Ovary (tissue), 3 donors: Measurements from ENCODE around the gene DEPDC1B.

ENCODE experiments used
- EP300 ChIP-seq: sonication (generic); formaldehyde crosslinking; IDR thresholded peaks from one replicate; pipeline ENCODE4 v1.6.1; 2017; ENCODE audit warnings: antibody characterized with exemption
- POLR2A ChIP-seq: fragments of 450-650 bp; IDR thresholded peaks from one replicate; pipeline ENCODE4 v1.6.1; 2017; ENCODE audit warnings: antibody characterized with exemption, mild to moderate bottlenecking, moderate library complexity
- TF ChIP-seq, protein P1 (sequence below), 3 donors: fragments of 450-650 bp in 2 of 3; fragments of 200-600 bp in 1 of 3; IDR thresholded peaks; one replicate each; pipeline versions ENCODE4 v1.5.1 to v1.8.0; 2016 to 2022; ENCODE audit warnings: antibody characterized with exemption in 3 of 3, mild to moderate bottlenecking in 1 of 3
- donor health status: DM: no; HTN: no; CAD: no.

DNA sequence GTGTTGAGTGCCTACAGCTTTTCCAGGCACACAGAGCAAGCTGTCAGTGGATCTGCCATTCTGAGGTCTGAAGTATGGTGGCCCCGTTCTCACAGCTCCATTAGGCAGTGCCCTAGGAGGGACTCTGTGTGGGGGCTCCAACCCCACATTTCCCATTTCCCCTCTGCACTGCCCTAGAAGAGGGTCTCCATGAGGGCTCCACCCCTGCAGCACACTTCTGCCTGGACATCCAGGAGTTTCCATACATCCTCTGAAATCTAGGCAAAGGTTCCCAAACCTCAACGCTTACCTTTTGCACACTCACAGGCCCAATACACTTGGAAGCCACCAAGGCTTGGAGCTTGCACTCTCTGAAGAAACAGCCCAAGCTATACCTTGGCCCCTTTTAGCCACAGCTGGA lies 131.3 kb downstream of the DEPDC1B start:
- TF ChIP-seq, protein P1, sequence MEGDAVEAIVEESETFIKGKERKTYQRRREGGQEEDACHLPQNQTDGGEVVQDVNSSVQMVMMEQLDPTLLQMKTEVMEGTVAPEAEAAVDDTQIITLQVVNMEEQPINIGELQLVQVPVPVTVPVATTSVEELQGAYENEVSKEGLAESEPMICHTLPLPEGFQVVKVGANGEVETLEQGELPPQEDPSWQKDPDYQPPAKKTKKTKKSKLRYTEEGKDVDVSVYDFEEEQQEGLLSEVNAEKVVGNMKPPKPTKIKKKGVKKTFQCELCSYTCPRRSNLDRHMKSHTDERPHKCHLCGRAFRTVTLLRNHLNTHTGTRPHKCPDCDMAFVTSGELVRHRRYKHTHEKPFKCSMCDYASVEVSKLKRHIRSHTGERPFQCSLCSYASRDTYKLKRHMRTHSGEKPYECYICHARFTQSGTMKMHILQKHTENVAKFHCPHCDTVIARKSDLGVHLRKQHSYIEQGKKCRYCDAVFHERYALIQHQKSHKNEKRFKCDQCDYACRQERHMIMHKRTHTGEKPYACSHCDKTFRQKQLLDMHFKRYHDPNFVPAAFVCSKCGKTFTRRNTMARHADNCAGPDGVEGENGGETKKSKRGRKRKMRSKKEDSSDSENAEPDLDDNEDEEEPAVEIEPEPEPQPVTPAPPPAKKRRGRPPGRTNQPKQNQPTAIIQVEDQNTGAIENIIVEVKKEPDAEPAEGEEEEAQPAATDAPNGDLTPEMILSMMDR (IDR thresholded peaks at IDR 0.05): no peak
- TF ChIP-seq EP300 (no peak), POLR2A (no peak)
